SK-N-SH treated with all-trans-retinoic acid at 6 μM for 48 hours (cell line): ENCODE results near the gene IGDCC3.

ENCODE experiments used
- ATAC-seq: fragments of 200-7000 bp; cut with Tn5 transposase; 3 replicates; pipeline ENCODE4 v1.9.1; 2020; ENCODE audit warnings: mild to moderate bottlenecking, moderate library complexity
- ARNTL ChIP-seq: fragments of 450-650 bp; formaldehyde crosslinking; IDR thresholded peaks from 2 replicates; pipeline ENCODE4 v1.5.0; 2020; ENCODE audit warnings: low read depth, mild to moderate bottlenecking, moderate library complexity, borderline replicate concordance
- BACH2 ChIP-seq: fragments of 250-450 bp; sonication (Bioruptor Pico); IDR thresholded peaks from 2 replicates; pipeline ENCODE4 v1.9.0; 2021; ENCODE audit warnings: mild to moderate bottlenecking, borderline replicate concordance
- CREB5 ChIP-seq: fragments of 250-450 bp; sonication (Bioruptor Pico); IDR thresholded peaks from 2 replicates; pipeline ENCODE4 v1.5.1; 2020; ENCODE audit warnings: low read depth, mild to moderate bottlenecking, moderate library complexity
- CSDC2 ChIP-seq: fragments of 250-450 bp; sonication (Bioruptor Pico); IDR thresholded peaks from 2 replicates; pipeline ENCODE4 v1.5.0; 2020; ENCODE audit warnings: mild to moderate bottlenecking, moderate library complexity
- CSRNP3 ChIP-seq: fragments of 250-450 bp; sonication (Bioruptor Pico); IDR thresholded peaks from 2 replicates; pipeline ENCODE4 v1.5.1; 2021; ENCODE audit warnings: mild to moderate bottlenecking, moderate library complexity
- ESRRG ChIP-seq: fragments of 250-450 bp; sonication (Bioruptor Pico); IDR thresholded peaks from 2 replicates; pipeline ENCODE4 v1.6.1; 2021; ENCODE audit warnings: mild to moderate bottlenecking
- GLIS3 ChIP-seq: fragments of 250-450 bp; sonication (Bioruptor Pico); IDR thresholded peaks from 2 replicates; pipeline ENCODE4 v1.5.0; 2020; ENCODE audit warnings: mild to moderate bottlenecking, moderate library complexity
- ISL1 ChIP-seq: fragments of 250-450 bp; sonication (Bioruptor Pico); IDR thresholded peaks from 2 replicates; pipeline ENCODE4 v2.1.2; 2022; ENCODE audit warnings: mild to moderate bottlenecking, moderate library complexity
- OSR1 ChIP-seq: fragments of 250-450 bp; sonication (Bioruptor Pico); IDR thresholded peaks from 2 replicates; pipeline ENCODE4 v1.8.0; 2022; ENCODE audit warnings: moderate library complexity, mild to moderate bottlenecking, inconsistent platforms
- PATZ1 ChIP-seq: fragments of 250-450 bp; sonication (Bioruptor Pico); IDR thresholded peaks from 2 replicates; pipeline ENCODE4 v1.8.0; 2020; ENCODE audit warnings: mild to moderate bottlenecking, moderate library complexity, borderline replicate concordance
- POU6F1 ChIP-seq: fragments of 250-450 bp; sonication (Bioruptor Pico); IDR thresholded peaks from 2 replicates; pipeline ENCODE4 v1.8.0; 2021; ENCODE audit warnings: low read depth, mild to moderate bottlenecking, moderate library complexity, borderline replicate concordance
- PPARA ChIP-seq: fragments of 250-450 bp; sonication (Bioruptor Pico); IDR thresholded peaks from 2 replicates; pipeline ENCODE4 v1.5.0; 2020; ENCODE audit warnings: mild to moderate bottlenecking, borderline replicate concordance
- RARB ChIP-seq: fragments of 250-450 bp; sonication (Bioruptor Pico); IDR thresholded peaks from 2 replicates; pipeline ENCODE4 v1.8.0; 2021; ENCODE audit warnings: mild to moderate bottlenecking, moderate library complexity
- SNAI2 ChIP-seq: fragments of 250-450 bp; sonication (Bioruptor Pico); IDR thresholded peaks from 2 replicates; pipeline ENCODE4 v1.5.0; 2020; ENCODE audit warnings: mild to moderate bottlenecking, moderate library complexity
- TCF4 ChIP-seq: fragments of 250-450 bp; sonication (Bioruptor Pico); IDR thresholded peaks from 2 replicates; pipeline ENCODE4 v1.8.0; 2021; ENCODE audit warnings: mild to moderate bottlenecking, moderate library complexity, borderline replicate concordance
- TSHZ2 ChIP-seq: fragments of 250-450 bp; sonication (Bioruptor Pico); IDR thresholded peaks from 2 replicates; pipeline ENCODE4 v1.5.0; 2020; ENCODE audit warnings: mild to moderate bottlenecking, moderate library complexity
- ZFP3 ChIP-seq: fragments of 250-450 bp; sonication (Bioruptor Pico); IDR thresholded peaks from 2 replicates; pipeline ENCODE4 v1.5.0; 2020; ENCODE audit warnings: mild to moderate bottlenecking, moderate library complexity
- ZFP30 ChIP-seq: fragments of 450-650 bp; formaldehyde crosslinking; IDR thresholded peaks from 2 replicates; pipeline ENCODE4 v1.5.0; 2022; ENCODE audit warnings: mild to moderate bottlenecking, moderate library complexity
- ZNF70 ChIP-seq: fragments of 450-650 bp; formaldehyde crosslinking; IDR thresholded peaks from 2 replicates; pipeline ENCODE4 v1.5.0; 2020; ENCODE audit warnings: mild to moderate bottlenecking, moderate library complexity
- ZNF8 ChIP-seq: fragments of 450-650 bp; formaldehyde crosslinking; IDR thresholded peaks from 2 replicates; pipeline ENCODE4 v1.5.0; 2020; ENCODE audit warnings: mild to moderate bottlenecking, moderate library complexity

IGDCC3 gene

GRCh38 chr15:65335278-65336055 is 42.3 kb downstream of the IGDCC3 start:
- TF ChIP-seq SNAI2: no peak
- TF ChIP-seq OSR1: no peak
- TF ChIP-seq TCF4 (CRISPR knock-in tag): no peak
- no peak for TF ChIP-seq ZNF8 (CRISPR knock-in tag)
- TF ChIP-seq PATZ1 (CRISPR knock-in tag): no peak
- no peak for TF ChIP-seq BACH2

GRCh38 chr15:65334586-65335231 is 43.1 kb downstream of the IGDCC3 start:
- ATAC-seq: no peak; the same call in 2 of the 3 replicates
- no peak for TF ChIP-seq CSRNP3 (CRISPR knock-in tag)
- TF ChIP-seq SNAI2: no peak
- TF ChIP-seq ISL1: no peak
- no peak for TF ChIP-seq POU6F1 (CRISPR knock-in tag)
- TF ChIP-seq ZFP30: no peak

More at GRCh38 chr15:65335278-65336055, 42.3 kb downstream of the IGDCC3 start:
- no peak for ATAC-seq

GRCh38 chr15:65333856-65334255 is 43.9 kb downstream of the IGDCC3 start:
- TF ChIP-seq SNAI2 (no peak), CREB5 (CRISPR knock-in tag) (no peak), BACH2 (no peak)
- ATAC-seq: no peak

GRCh38 chr15:65333148-65333820 is 44.5 kb downstream of the IGDCC3 start:
- ATAC-seq: no peak
- TF ChIP-seq GLIS3 (CRISPR knock-in tag) (no peak), POU6F1 (CRISPR knock-in tag) (no peak), ISL1 (no peak), PPARA (no peak), CSDC2 (CRISPR knock-in tag) (no peak), ESRRG (no peak), RARB (CRISPR knock-in tag) (no peak), CSRNP3 (CRISPR knock-in tag) (no peak), ZFP3 (CRISPR knock-in tag) (no peak), ZFP30 (no peak), ZNF70 (CRISPR knock-in tag) (no peak), BACH2 (no peak), TSHZ2 (CRISPR knock-in tag) (no peak), CREB5 (CRISPR knock-in tag) (no peak), ARNTL (no peak)
